Measurements from ENCODE around the gene ARMC12.
A peak's percentile ranks its signal among the peaks of the same experiment; 100 is the strongest.
"Not testable (repeated sequence)": the region's sequence is repeated elsewhere in the genome, so short reads cannot be mapped to it uniquely, and the experiment has no call there.

Gene ARMC12

GRCh38 chr6:35718911-35719381 is 17.9 kb upstream of the ARMC12 start:
- no peak for DNase-seq

GRCh38 chr6:35719404-35719829 is 17.4 kb upstream of the ARMC12 start:
- DNase-seq, result no peak

- no peak for DNase-seq
These were observed 16.8 kb upstream of the ARMC12 start for GRCh38 chr6:35719830-35720733.

GRCh38 chr6:35722121-35722761 is 14.6 kb upstream of the ARMC12 start:
- DNase-seq, result no peak

- DNase-seq, result no peak
These were observed 13.2 kb upstream of the ARMC12 start for GRCh38 chr6:35723587-35723986.

- DNase-seq, result no peak
These were observed 12.8 kb upstream of the ARMC12 start for GRCh38 chr6:35724059-35724458.

GRCh38 chr6:35724471-35724870 is 12.4 kb upstream of the ARMC12 start:
- DNase-seq, result no peak

GRCh38 chr6:35725081-35725708 is 11.6 kb upstream of the ARMC12 start:
- DNase-seq, result no peak

- no peak for DNase-seq
These were observed 11.0 kb upstream of the ARMC12 start for GRCh38 chr6:35725721-35726438.

GRCh38 chr6:35727231-35727934 is 9.4 kb upstream of the ARMC12 start:
- DNase-seq, result no peak

- peak; percentile 34 for DNase-seq
These were observed 8.7 kb upstream of the ARMC12 start for GRCh38 chr6:35727935-35728682.

GRCh38 chr6:35728683-35729678 is 7.9 kb upstream of the ARMC12 start:
- no peak for DNase-seq

GRCh38 chr6:35729722-35730121 is 7.1 kb upstream of the ARMC12 start:
- no peak for DNase-seq

GRCh38 chr6:35730745-35731413 is 6.0 kb upstream of the ARMC12 start:
- no peak for DNase-seq

GRCh38 chr6:35731414-35731735 is 5.5 kb upstream of the ARMC12 start:
- DNase-seq, result peak; percentile 22

- DNase-seq, result no peak
These were observed 4.9 kb upstream of the ARMC12 start for GRCh38 chr6:35731736-35732532.

GRCh38 chr6:35733633-35734032 is 3.2 kb upstream of the ARMC12 start:
- no peak for DNase-seq

- DNase-seq, result not testable (repeated sequence)
These were observed 2.5 kb upstream of the ARMC12 start for GRCh38 chr6:35734319-35734718.

GRCh38 chr6:35735452-35735851 is 1.4 kb upstream of the ARMC12 start:
- no peak for DNase-seq

All from NCI-H187 treated with DMSO at 0.1 percent for 48 hours (cell line).